HepG2 (cell line): ENCODE results near the gene FANCG. TPM values are rescaled to one million over a fixed set of nuclear protein-coding genes. Genes with fewer than 3 reads are reported as not detected.

Source experiments
- ARHGAP35 ChIP-seq: sonication (generic); formaldehyde crosslinking; IDR thresholded peaks from 2 replicates; pipeline ENCODE4 v1.9.0; 2022; ENCODE audit warnings: mild to moderate bottlenecking, inconsistent platforms, moderate library complexity, missing genetic modification reagents, borderline replicate concordance
- ASH2L ChIP-seq: fragments of 300-600, 200-600 bp; sonication (generic); IDR thresholded peaks from 2 replicates; pipeline ENCODE4 v1.7.0; 2017; ENCODE audit warnings: low read depth, mild to moderate bottlenecking, moderate library complexity, mixed read lengths, low read length; ENCODE audit not compliant: insufficient read length
- ATAD3A ChIP-seq: sonication (generic); formaldehyde crosslinking; IDR thresholded peaks from 2 replicates; pipeline ENCODE4 v1.4.0; 2020; ENCODE audit warnings: missing genetic modification reagents
- ATF2 ChIP-seq: sonication (generic); formaldehyde crosslinking; IDR thresholded peaks from 2 replicates; pipeline ENCODE4 v1.4.0; 2020; ENCODE audit warnings: missing genetic modification reagents
- BCL6 ChIP-seq: IDR thresholded peaks from 2 replicates; pipeline ENCODE4 v1.6.1; 2016; ENCODE audit warnings: missing genetic modification reagents, missing compliant biosample characterization
- DMTF1 ChIP-seq: sonication (generic); formaldehyde crosslinking; IDR thresholded peaks from 2 replicates; pipeline ENCODE4 v1.4.0; 2020; ENCODE audit warnings: mild to moderate bottlenecking, missing genetic modification reagents
- FOSL2 ChIP-seq: sonication (generic); formaldehyde crosslinking; IDR thresholded peaks from 2 replicates; pipeline ENCODE4 v1.4.0; 2020; ENCODE audit warnings: missing genetic modification reagents
- HDAC1 ChIP-seq: sonication (generic); formaldehyde crosslinking; IDR thresholded peaks from 2 replicates; pipeline ENCODE4 v1.5.1; 2020; ENCODE audit warnings: mild to moderate bottlenecking, missing genetic modification reagents
- KLF16 ChIP-seq, 2 experiments: sonication (generic) in 1 of 2; formaldehyde crosslinking in 1 of 2; IDR thresholded peaks; 2 replicates each; pipeline versions ENCODE4 v1.6.1 to v1.8.0; 2016 to 2023; ENCODE audit warnings: missing genetic modification reagents in 2 of 2, missing compliant biosample characterization in 1 of 2
- MAX ChIP-seq: IDR thresholded peaks from 2 replicates; pipeline ENCODE4 v1.6.1; 2012; ENCODE audit warnings: inconsistent platforms
- NFRKB ChIP-seq: fragments of 450-650 bp; IDR thresholded peaks from 2 replicates; pipeline ENCODE4 v1.6.1; 2017
- POLR2AphosphoS2 ChIP-seq: IDR thresholded peaks from 2 replicates; pipeline ENCODE4 v1.6.1; 2011; ENCODE audit warnings: low read depth, low read length, improper control_type of control experiment
- SP4 ChIP-seq: sonication (generic); formaldehyde crosslinking; IDR thresholded peaks from 2 replicates; pipeline ENCODE4 v1.8.1; 2023; ENCODE audit warnings: mild to moderate bottlenecking, missing genetic modification reagents
- TBP ChIP-seq: sonication (generic); formaldehyde crosslinking; IDR thresholded peaks from 2 replicates; pipeline ENCODE4 v1.5.0; 2020; ENCODE audit warnings: missing genetic modification reagents
- TIGD3 ChIP-seq: sonication (generic); formaldehyde crosslinking; IDR thresholded peaks from 2 replicates; pipeline ENCODE4 v1.5.1; 2020; ENCODE audit warnings: mild to moderate bottlenecking, missing genetic modification reagents, borderline replicate concordance
- WIZ ChIP-seq: sonication (generic); formaldehyde crosslinking; IDR thresholded peaks from 2 replicates; pipeline ENCODE4 v1.5.1; 2020; ENCODE audit warnings: mild to moderate bottlenecking, missing genetic modification reagents
- ZMYM4 ChIP-seq: sonication (generic); formaldehyde crosslinking; IDR thresholded peaks from 2 replicates; pipeline ENCODE4 v1.8.1; 2023; ENCODE audit warnings: mild to moderate bottlenecking, missing genetic modification reagents
- ZNF280D ChIP-seq: sonication (generic); formaldehyde crosslinking; IDR thresholded peaks from 2 replicates; pipeline ENCODE4 v1.5.1; 2020; ENCODE audit warnings: mild to moderate bottlenecking, missing genetic modification reagents
- ZNF34 ChIP-seq: sonication (generic); formaldehyde crosslinking; IDR thresholded peaks from 2 replicates; pipeline ENCODE4 v1.4.0; 2020; ENCODE audit warnings: mild to moderate bottlenecking, missing genetic modification reagents, borderline replicate concordance
- ZSCAN22 ChIP-seq: sonication (generic); formaldehyde crosslinking; IDR thresholded peaks from 2 replicates; pipeline ENCODE4 v1.4.0; 2020; ENCODE audit warnings: mild to moderate bottlenecking, missing genetic modification reagents
- ZSCAN31 ChIP-seq: sonication (generic); formaldehyde crosslinking; IDR thresholded peaks from 2 replicates; pipeline ENCODE4 v1.5.0; 2020; ENCODE audit warnings: low read depth, mild to moderate bottlenecking, missing genetic modification reagents
- polyA plus RNA-seq, 8 experiments: library from polyadenylated mRNA; depleted of rRNA in 3 of 8; stranded (reverse) in 7 of 8; unstranded in 1 of 8; fragments of >200 nt; fragmentation: Illumina TruSeq in 4 of 8; extraction: Trizol in 4 of 8; gene quantifications; 2 replicates each; pipeline versions ENCODE4 v1.2.1 to v1.2.3, GENCODE V29; 2011 to 2016; ENCODE audit warnings: low read depth in 4 of 8, missing spikeins in 1 of 8, mixed read lengths in 1 of 8; ENCODE audit not compliant: insufficient read depth in 1 of 8
- total RNA-seq, 5 experiments: library from RNA; depleted of rRNA; stranded (reverse); fragments of >200 nt; fragmentation: Illumina TruSeq; extraction: Trizol; gene quantifications; 2 replicates each; pipeline ENCODE4 v1.2.3, GENCODE V29; 2016; ENCODE audit warnings: low read depth in 1 of 5

FANCG gene
- total and polyA plus RNA-seq, 2 of the 13 experiments (the other 11 are each of a cell fraction or from before 2014, with no cell fraction given), result 14.4 to 45.1 TPM

- TF ChIP-seq ZSCAN31, result 0 out of 2 replicates have a peak, but pooled peaks have one; percentile 19
- no peak for TF ChIP-seq WIZ
- no peak for TF ChIP-seq DMTF1 (CRISPR knock-in tag)
- 0 out of 2 replicates have a peak, but pooled peaks have one; percentile 65 for TF ChIP-seq ARHGAP35 (CRISPR knock-in tag)
- TF ChIP-seq ATAD3A (CRISPR knock-in tag), result no peak
- TF ChIP-seq MAX, result peak; percentile 13
- peak; percentile 83 for TF ChIP-seq ZMYM4 (CRISPR knock-in tag)
- 0 out of 2 replicates have a peak, but pooled peaks have one; percentile 72 for TF ChIP-seq TBP (CRISPR knock-in tag)
- no peak for TF ChIP-seq ZSCAN22 (CRISPR knock-in tag)
- TF ChIP-seq SP4 (CRISPR knock-in tag), result peak; percentile 87
- no peak for TF ChIP-seq ZNF34
- TF ChIP-seq NFRKB, result no peak
- TF ChIP-seq HDAC1 (CRISPR knock-in tag), result peak; percentile 47; the same call in 1 of the 2 replicates
- 0 out of 2 replicates have a peak, but pooled peaks have one; percentile 15 for TF ChIP-seq BCL6
- 0 out of 2 replicates have a peak, but pooled peaks have one; percentile 46 for TF ChIP-seq POLR2AphosphoS2
- TF ChIP-seq KLF16 (CRISPR knock-in tag; IDR thresholded peaks at IDR 0.05), result 0 out of 4 replicates have a peak, but pooled peaks of 1 of the 2 experiments have one; percentile 13
- TF ChIP-seq ATF2 (CRISPR knock-in tag), result 0 out of 2 replicates have a peak, but pooled peaks have one; percentile 13
- TF ChIP-seq ZNF280D (CRISPR knock-in tag), result 0 out of 2 replicates have a peak, but pooled peaks have one; percentile 71
- 0 out of 2 replicates have a peak, but pooled peaks have one; percentile 71 for TF ChIP-seq TIGD3 (CRISPR knock-in tag)
- peak; percentile 68 for TF ChIP-seq ASH2L
- TF ChIP-seq FOSL2 (CRISPR knock-in tag), result peak; percentile 57
Observed at GRCh38 chr9:35072461-35073278, 7.1 kb downstream of the FANCG start, which contains the start of gene VCP (continued).
